Activated naive CD8-positive, alpha-beta T cell treated with anti-CD3 and anti-CD28 coated beads for 36 hours (primary cell): ENCODE measurements around the gene UNC45B. TPM values are rescaled to one million over a fixed set of nuclear protein-coding genes. Genes with fewer than 3 reads are reported as not detected.
A peak's percentile ranks its signal among the peaks of the same experiment; 100 is the strongest.
"Not testable (repeated sequence)": the region's sequence is repeated elsewhere in the genome, so short reads cannot be mapped to it uniquely, and the experiment has no call there.

Experiments used
- DNase-seq: peaks from one replicate; pipeline ENCODE4 v3.0.0; 2021
- H3K27ac Mint-ChIP-seq: one replicate; pipeline ENCODE4 v1.8.0; 2022; ENCODE audit warnings: mild to moderate bottlenecking, moderate library complexity, mixed read lengths
- H3K27me3 Mint-ChIP-seq: one replicate; pipeline ENCODE4 v1.8.0; 2022; ENCODE audit warnings: mild to moderate bottlenecking, mixed read lengths
- H3K36me3 Mint-ChIP-seq: one replicate; pipeline ENCODE4 v1.8.0; 2021; ENCODE audit warnings: mild to moderate bottlenecking, mixed read lengths
- H3K4me1 Mint-ChIP-seq: one replicate; pipeline ENCODE4 v1.8.0; 2021; ENCODE audit warnings: mixed read lengths
- H3K4me3 Mint-ChIP-seq: one replicate; pipeline ENCODE4 v1.8.0; 2022; ENCODE audit warnings: mild to moderate bottlenecking, moderate library complexity, mixed read lengths
- H3K9me3 Mint-ChIP-seq: one replicate; pipeline ENCODE4 v1.8.0; 2022; ENCODE audit warnings: mixed read lengths
- total RNA-seq, 2 experiments: library from RNA; stranded (reverse); gene quantifications; one replicate each; pipeline ENCODE4 v1.2.3, GENCODE V29; 2021

UNC45B gene
- total RNA-seq, 2 experiments from 2014 or later, result 0.06 to 0.10 TPM

- H3K4me3 Mint-ChIP-seq, DNase-seq, H3K4me1 Mint-ChIP-seq, H3K27me3 Mint-ChIP-seq, H3K27ac Mint-ChIP-seq: not testable (repeated sequence)
- Mint-ChIP-seq H3K36me3 (peaks cover 18% of the 10 kb centered on the region), H3K9me3 (peaks cover 32% of the 10 kb centered on the region)
These were observed 55.0 kb downstream of the UNC45B start for GRCh38 chr17:35202582-35202981.

DNA sequence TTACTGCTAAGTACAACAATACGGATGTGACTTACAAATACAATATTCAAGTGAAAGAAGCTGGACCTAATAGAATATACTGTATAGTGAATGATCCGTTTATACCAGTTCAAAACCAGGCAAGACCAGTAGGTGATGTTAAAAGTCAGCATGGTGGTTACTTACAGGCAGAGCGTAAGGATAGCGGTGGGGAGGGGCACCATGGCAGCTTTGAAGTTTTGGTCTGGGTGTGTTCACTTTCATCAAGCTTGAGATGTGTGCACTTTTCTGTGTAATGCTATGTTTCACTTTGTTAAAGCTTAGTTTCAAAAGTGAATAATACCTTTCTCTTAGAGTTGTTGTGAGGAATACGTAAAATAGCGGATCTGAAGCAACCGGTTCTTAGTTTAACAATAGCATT lies 63.1 kb downstream of the UNC45B start:
- Mint-ChIP-seq H3K4me1 (peaks cover 64% of the 10 kb centered on the region), H3K36me3 (peaks cover 7% of the 10 kb centered on the region), H3K9me3 (peaks cover 15% of the 10 kb centered on the region), H3K27ac (no peak overlapping the region), H3K4me3 (no peak overlapping the region), H3K27me3 (no peaks in the 10 kb centered on the region)
- no peak for DNase-seq

DNA sequence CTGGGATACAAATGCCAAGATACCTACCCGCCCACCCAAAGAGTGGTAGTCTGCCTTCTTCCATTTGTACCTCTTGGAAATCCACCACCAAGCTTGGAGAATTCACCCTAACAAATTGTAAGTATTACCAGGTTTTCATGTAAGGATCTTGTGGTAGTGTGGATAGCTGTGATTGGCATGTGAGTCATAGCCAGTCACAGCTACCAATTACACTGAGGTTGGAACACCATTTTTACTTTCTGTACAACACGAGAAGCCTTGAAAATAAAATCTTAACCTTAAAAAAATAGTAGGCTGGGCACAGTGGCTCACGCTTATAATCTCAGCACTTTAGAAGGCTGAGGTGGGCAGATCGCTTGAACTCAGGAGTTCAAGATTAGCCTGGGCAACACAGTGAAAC lies 65.1 kb downstream of the UNC45B start:
- Mint-ChIP-seq H3K4me3 (peak overlapping the region; percentile 76), H3K27ac (peak overlapping the region; percentile 91), H3K4me1 (peaks cover 74% of the 10 kb centered on the region), H3K9me3 (peaks cover 14% of the 10 kb centered on the region), H3K36me3 (peaks cover 7% of the 10 kb centered on the region), H3K27me3 (no peaks in the 10 kb centered on the region)
- no peak for DNase-seq

- H3K27ac Mint-ChIP-seq, result peak overlapping the region; percentile 91
- peak overlapping the region; percentile 76 for H3K4me3 Mint-ChIP-seq
- H3K36me3 Mint-ChIP-seq, result peaks cover 7% of the 10 kb centered on the region
- peaks cover 78% of the 10 kb centered on the region for H3K4me1 Mint-ChIP-seq
- H3K9me3 Mint-ChIP-seq, result peaks cover 14% of the 10 kb centered on the region
- DNase-seq, result no peak
- no peaks in the 10 kb centered on the region for H3K27me3 Mint-ChIP-seq
These were observed 65.9 kb downstream of the UNC45B start for GRCh38 chr17:35213412-35213940.

DNA sequence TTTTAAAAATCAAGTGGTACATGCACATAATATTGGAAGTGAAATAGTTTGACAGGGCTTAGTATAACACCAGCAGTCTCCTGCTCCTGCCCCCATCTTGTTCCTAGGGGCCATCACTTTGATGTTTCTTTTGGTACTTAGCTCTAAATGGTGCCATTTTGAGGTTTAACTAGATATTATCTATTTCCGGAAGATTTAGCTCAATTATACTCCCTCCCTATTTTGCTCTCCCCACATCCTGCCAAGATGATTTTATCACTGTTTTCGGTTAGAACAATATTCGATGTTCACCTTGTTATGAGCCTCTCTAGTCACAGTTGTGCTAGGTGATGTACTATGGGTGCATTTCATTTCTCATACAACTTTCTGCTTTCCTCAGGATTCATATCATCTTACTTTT lies 66.6 kb downstream of the UNC45B start:
- Mint-ChIP-seq H3K27ac (peak overlapping the region; percentile 91), H3K36me3 (peaks cover 7% of the 10 kb centered on the region), H3K4me1 (peaks cover 78% of the 10 kb centered on the region), H3K4me3 (peak overlapping the region; percentile 76), H3K27me3 (no peaks in the 10 kb centered on the region), H3K9me3 (peaks cover 14% of the 10 kb centered on the region)
- DNase-seq, result no peak

DNA sequence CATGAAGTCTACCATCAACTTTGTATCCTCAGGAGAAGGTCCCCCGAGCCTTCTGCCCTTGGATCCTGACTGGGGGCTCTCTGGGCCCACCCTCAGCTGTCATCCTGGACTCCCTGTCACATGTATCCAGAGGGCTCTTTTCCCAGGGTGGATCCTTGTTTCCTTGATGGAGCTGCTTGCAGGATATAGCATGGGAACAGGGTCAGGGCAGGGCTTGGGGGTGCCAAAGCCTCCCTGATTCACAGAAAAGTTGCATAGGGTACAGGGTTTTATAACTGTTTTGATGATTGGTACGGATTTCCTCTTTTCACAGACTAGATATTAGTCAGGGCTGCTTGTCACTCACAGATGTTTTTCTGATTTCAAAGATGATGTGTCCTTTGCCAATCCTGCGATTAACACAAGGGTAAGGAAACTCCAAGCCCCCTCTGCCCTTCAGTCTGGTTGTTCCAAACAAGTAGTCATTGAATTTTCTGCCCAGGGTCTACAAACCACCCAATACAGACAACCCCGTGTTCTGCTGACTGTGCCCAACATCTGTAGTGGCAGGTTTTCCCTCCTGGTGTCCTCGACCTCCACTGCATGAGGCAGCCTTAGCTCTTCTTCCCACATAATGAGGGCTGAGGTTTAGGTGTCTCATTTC lies 67.1 kb downstream of the UNC45B start:
- no peak for DNase-seq
- Mint-ChIP-seq H3K4me3 (peak overlapping the region; percentile 76), H3K36me3 (peaks cover 7% of the 10 kb centered on the region), H3K27me3 (no peaks in the 10 kb centered on the region), H3K9me3 (peaks cover 11% of the 10 kb centered on the region), H3K27ac (peak overlapping the region; percentile 91), H3K4me1 (peaks cover 80% of the 10 kb centered on the region)

DNA sequence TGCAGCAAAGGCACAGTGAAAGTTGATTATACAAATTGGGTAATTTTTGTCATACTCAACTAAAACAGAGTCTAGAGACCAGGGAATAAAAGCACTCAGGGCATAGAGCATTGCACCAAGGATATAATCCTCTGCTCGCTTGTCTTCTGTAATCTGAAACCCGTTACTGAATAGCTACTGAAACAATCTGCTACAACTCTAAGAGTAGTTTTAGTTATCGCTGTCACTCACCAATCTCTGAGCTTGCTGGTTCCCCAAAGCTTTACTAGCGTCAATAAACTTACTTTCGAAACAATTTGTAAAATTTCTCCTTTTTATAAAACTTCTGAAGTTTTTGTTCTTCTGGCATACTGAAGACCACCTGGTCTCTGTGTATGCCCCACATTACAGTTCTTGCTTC lies 69.5 kb downstream of the UNC45B start:
- DNase-seq, result no peak
- peaks cover 13% of the 10 kb centered on the region for H3K9me3 Mint-ChIP-seq
- H3K36me3 Mint-ChIP-seq, result peaks cover 13% of the 10 kb centered on the region
- peaks cover 79% of the 10 kb centered on the region for H3K4me1 Mint-ChIP-seq
- H3K4me3 Mint-ChIP-seq, result no peak overlapping the region
- no peaks in the 10 kb centered on the region for H3K27me3 Mint-ChIP-seq
- peak overlapping the region; percentile 65 for H3K27ac Mint-ChIP-seq

DNA sequence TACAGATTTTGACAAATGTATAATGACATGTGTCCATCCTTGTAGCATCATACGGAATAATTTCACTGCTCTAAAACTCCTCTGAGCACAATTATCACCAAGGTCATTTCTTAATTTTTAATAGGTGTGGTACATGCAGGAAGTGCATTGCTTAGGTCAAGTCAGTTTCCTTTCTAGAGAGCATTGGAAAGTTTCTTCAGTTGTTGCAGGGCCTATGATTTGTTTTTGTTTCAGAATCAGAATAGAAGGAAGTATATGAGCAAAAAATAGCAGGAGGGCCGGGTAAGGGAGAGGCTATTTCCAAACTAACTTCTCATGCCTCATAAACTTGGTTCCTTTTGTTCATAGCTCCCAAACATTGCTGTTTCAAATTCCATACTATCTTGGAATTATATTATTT lies 71.3 kb downstream of the UNC45B start:
- no peaks in the 10 kb centered on the region for H3K27me3 Mint-ChIP-seq
- peak overlapping the region; percentile 50 for H3K4me3 Mint-ChIP-seq
- peaks cover 15% of the 10 kb centered on the region for H3K36me3 Mint-ChIP-seq
- DNase-seq, result no peak
- H3K9me3 Mint-ChIP-seq, result peaks cover 18% of the 10 kb centered on the region
- peak overlapping the region; percentile 92 for H3K27ac Mint-ChIP-seq
- peaks cover 61% of the 10 kb centered on the region for H3K4me1 Mint-ChIP-seq

DNA sequence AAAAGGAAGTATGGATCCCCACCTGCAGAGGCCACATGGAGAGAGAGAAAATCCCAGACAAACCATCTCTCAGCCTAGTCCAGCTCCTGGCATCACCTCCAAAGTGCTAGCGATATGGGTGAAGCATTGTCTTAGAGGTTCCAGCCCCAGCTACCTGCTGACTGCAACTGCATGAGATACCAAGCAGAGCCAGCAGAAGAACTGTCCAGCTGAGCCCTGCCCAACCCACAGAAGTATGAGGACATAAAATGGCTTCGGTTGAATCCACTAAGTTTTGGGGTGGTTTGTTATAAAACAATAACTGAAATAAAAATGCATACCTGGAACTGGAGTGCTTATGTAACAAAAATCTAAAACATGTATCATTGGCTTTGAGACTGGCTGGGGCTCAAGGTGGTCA lies 74.8 kb downstream of the UNC45B start:
- Mint-ChIP-seq H3K36me3 (peaks cover 20% of the 10 kb centered on the region), H3K4me1 (peaks cover 48% of the 10 kb centered on the region), H3K27ac (no peak overlapping the region)

DNA sequence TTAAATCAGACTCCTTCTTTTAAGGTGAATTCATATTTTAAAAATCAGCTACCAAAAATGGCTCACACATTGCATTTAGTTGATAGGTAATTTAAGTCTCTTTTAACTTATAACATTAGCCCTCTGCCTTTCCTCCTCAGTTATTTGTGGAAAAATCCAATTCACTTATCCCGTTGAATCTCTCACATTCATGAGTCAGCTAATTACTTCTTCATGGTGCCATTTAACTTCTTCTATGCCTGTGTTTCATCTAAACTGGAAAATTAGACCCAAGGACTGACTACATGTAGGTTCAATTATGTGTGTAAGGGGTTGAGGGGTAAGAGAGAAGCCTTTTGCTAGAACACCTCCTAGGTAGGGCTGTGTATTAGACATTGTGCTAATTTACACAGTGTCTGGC lies 76.8 kb downstream of the UNC45B start:
- H3K27me3 Mint-ChIP-seq, result no peaks in the 10 kb centered on the region
- H3K4me3 Mint-ChIP-seq, result no peak overlapping the region
- no peak overlapping the region for H3K27ac Mint-ChIP-seq
- DNase-seq, result no peak
- peaks cover 18% of the 10 kb centered on the region for H3K9me3 Mint-ChIP-seq
- peaks cover 42% of the 10 kb centered on the region for H3K4me1 Mint-ChIP-seq
- H3K36me3 Mint-ChIP-seq, result peaks cover 21% of the 10 kb centered on the region

More for the DNA sequence above, 74.8 kb downstream of the UNC45B start:
- no peak for DNase-seq
- Mint-ChIP-seq H3K9me3 (peaks cover 18% of the 10 kb centered on the region), H3K27me3 (no peaks in the 10 kb centered on the region), H3K4me3 (no peak overlapping the region)

- H3K4me3 Mint-ChIP-seq, result no peak overlapping the region
- no peak for DNase-seq
- peaks cover 18% of the 10 kb centered on the region for H3K36me3 Mint-ChIP-seq
- peaks cover 43% of the 10 kb centered on the region for H3K4me1 Mint-ChIP-seq
- no peaks in the 10 kb centered on the region for H3K27me3 Mint-ChIP-seq
- peaks cover 12% of the 10 kb centered on the region for H3K9me3 Mint-ChIP-seq
- no peak overlapping the region for H3K27ac Mint-ChIP-seq
These were observed 79.9 kb downstream of the UNC45B start for GRCh38 chr17:35227546-35227945.

GRCh38 chr17:35229638-35230037 lies 82.0 kb downstream of the UNC45B start:
- DNase-seq, result no peak
- Mint-ChIP-seq H3K27ac (no peak overlapping the region), H3K4me1 (peaks cover 51% of the 10 kb centered on the region), H3K27me3 (no peaks in the 10 kb centered on the region), H3K4me3 (no peak overlapping the region), H3K9me3 (peaks cover 9% of the 10 kb centered on the region), H3K36me3 (peaks cover 8% of the 10 kb centered on the region)

DNA sequence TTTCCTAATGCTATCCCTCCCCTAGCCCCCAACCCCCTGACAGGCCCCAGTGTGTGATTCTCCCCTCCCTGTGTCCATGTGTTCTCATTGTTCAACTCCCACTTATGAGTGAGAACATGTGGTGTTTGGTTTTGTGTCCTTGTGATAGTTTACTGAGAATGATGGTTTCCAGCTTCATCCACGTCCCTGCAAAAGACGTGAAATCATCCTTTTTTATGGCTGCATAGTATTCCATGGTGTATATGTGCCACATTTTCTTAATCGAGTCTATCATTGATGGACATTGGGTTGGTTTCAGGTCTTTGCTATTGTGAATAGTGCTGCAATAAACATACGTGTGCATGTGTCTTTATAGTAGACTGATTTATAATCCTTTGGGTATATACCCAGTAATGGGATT lies 86.7 kb downstream of the UNC45B start:
- not testable (repeated sequence) for H3K27ac Mint-ChIP-seq, H3K4me3 Mint-ChIP-seq, H3K36me3 Mint-ChIP-seq, H3K27me3 Mint-ChIP-seq, DNase-seq
- H3K9me3 Mint-ChIP-seq, result peaks cover 10% of the 10 kb centered on the region
- peaks cover 77% of the 10 kb centered on the region for H3K4me1 Mint-ChIP-seq

GRCh38 chr17:35235289-35235688 lies 87.7 kb downstream of the UNC45B start:
- Mint-ChIP-seq H3K4me1 (peaks cover 82% of the 10 kb centered on the region), H3K27me3 (no peaks in the 10 kb centered on the region), H3K4me3 (peak overlapping the region; percentile 39), H3K9me3 (peaks cover 7% of the 10 kb centered on the region), H3K36me3 (peaks cover 4% of the 10 kb centered on the region), H3K27ac (peak overlapping the region; percentile 85)
- DNase-seq, result no peak

- Mint-ChIP-seq H3K27ac (peak overlapping the region; percentile 85), H3K4me1 (peaks cover 81% of the 10 kb centered on the region), H3K27me3 (no peaks in the 10 kb centered on the region), H3K4me3 (no peak overlapping the region), H3K9me3 (peaks cover 4% of the 10 kb centered on the region), H3K36me3 (peaks cover under 1% of the 10 kb centered on the region)
- DNase-seq, result no peak
These were observed 88.3 kb downstream of the UNC45B start for GRCh38 chr17:35235917-35236316.

DNA sequence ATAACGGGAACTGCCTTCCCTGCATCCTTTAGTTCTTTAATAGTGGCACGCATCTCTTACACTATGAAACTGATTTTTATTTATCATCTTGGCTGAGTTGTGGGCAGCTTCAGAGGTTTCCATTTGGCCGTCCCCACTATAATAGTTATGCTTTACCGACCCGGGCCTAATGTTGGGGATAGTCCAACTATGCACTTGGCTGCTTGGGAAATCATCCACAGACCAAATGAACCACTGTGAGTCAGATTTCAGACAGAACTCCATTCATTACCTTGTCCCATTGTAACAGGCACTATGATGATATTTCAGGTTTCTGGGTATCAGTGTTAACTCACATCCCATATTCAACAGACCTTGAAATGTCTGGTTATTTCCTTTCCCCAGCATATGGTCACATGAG lies 89.2 kb downstream of the UNC45B start:
- H3K4me1 Mint-ChIP-seq, result peaks cover 85% of the 10 kb centered on the region
- H3K36me3 Mint-ChIP-seq, result peaks cover 8% of the 10 kb centered on the region
- no peaks in the 10 kb centered on the region for H3K27me3 Mint-ChIP-seq
- peaks cover 4% of the 10 kb centered on the region for H3K9me3 Mint-ChIP-seq
- no peak overlapping the region for H3K4me3 Mint-ChIP-seq
- peak overlapping the region; percentile 85 for H3K27ac Mint-ChIP-seq
- DNase-seq, result no peak
